GM18520 (cell line): ENCODE data around the gene KCNG2.
"Not testable (repeated sequence)": the region's sequence is repeated elsewhere in the genome, so short reads cannot be mapped to it uniquely, and the experiment has no call there.

Experiments used
- ATAC-seq: cut with Tn5 transposase; IDR thresholded peaks from one replicate; pipeline ENCODE4 v1.9.1; 2021; ENCODE audit not compliant: unreplicated experiment

The KCNG2 gene

GRCh38 chr18:79850731-79851130 is 53.0 kb downstream of the KCNG2 start:
- no peak for ATAC-seq

- ATAC-seq = no peak
Observed at GRCh38 chr18:79851489-79851888, 53.8 kb downstream of the KCNG2 start.

- no peak for ATAC-seq
Observed at GRCh38 chr18:79851950-79852349, 54.2 kb downstream of the KCNG2 start.

GRCh38 chr18:79852561-79853302 is 55.0 kb downstream of the KCNG2 start:
- ATAC-seq = no peak

GRCh38 chr18:79853303-79853992 is 55.7 kb downstream of the KCNG2 start:
- ATAC-seq = no peak

GRCh38 chr18:79853993-79854364 is 56.2 kb downstream of the KCNG2 start:
- no peak for ATAC-seq

GRCh38 chr18:79855147-79855933 is 57.6 kb downstream of the KCNG2 start:
- ATAC-seq = peak; percentile 75

GRCh38 chr18:79856119-79857007 is 58.6 kb downstream of the KCNG2 start:
- no peak for ATAC-seq

GRCh38 chr18:79857082-79857671 is 59.4 kb downstream of the KCNG2 start:
- ATAC-seq = no peak

- ATAC-seq = no peak
Observed at GRCh38 chr18:79859314-79859713, 61.6 kb downstream of the KCNG2 start.

GRCh38 chr18:79861687-79862086 is 63.9 kb downstream of the KCNG2 start:
- no peak for ATAC-seq

GRCh38 chr18:79862562-79862961 is 64.8 kb downstream of the KCNG2 start:
- ATAC-seq = no peak

GRCh38 chr18:79863161-79864005 is 65.6 kb downstream of the KCNG2 start:
- ATAC-seq = no peak

- ATAC-seq = no peak
Observed at GRCh38 chr18:79864006-79864725, 66.4 kb downstream of the KCNG2 start.

GRCh38 chr18:79864955-79865354 is 67.2 kb downstream of the KCNG2 start:
- ATAC-seq = not testable (repeated sequence)

GRCh38 chr18:79865951-79866350 is 68.2 kb downstream of the KCNG2 start:
- ATAC-seq = not testable (repeated sequence)

- ATAC-seq = no peak
Observed at GRCh38 chr18:79866889-79867574, 69.3 kb downstream of the KCNG2 start.

- no peak for ATAC-seq
Observed at GRCh38 chr18:79867666-79868065, 69.9 kb downstream of the KCNG2 start.
